Muscle of back (tissue), 11 donors: Measurements from ENCODE around the gene WNT7B. TPM values are rescaled to one million over a fixed set of nuclear protein-coding genes. Genes with fewer than 3 reads are reported as not detected.

Experiments used
- DNase-seq, 3 donors: peaks; one replicate each; pipeline versions ENCODE4 v3.0.0 to v3.0.0-alpha.2; 2013
- polyA plus RNA-seq, 10 donors: library from polyadenylated mRNA; unstranded; fragments of 120-200 nt; gene quantifications; one replicate each; pipeline ENCODE4 v1.2.1, GENCODE V29; 2013; ENCODE audit not compliant: insufficient read length in 10 of 10

Gene WNT7B
- polyA plus RNA-seq, 10 donors, result 0.07 to 4.9 (median 0.08) TPM

- DNase-seq, result no peak
Measured at GRCh38 chr22:45930324-45930723, 46.6 kb downstream of the WNT7B start.

GRCh38 chr22:45929649-45930048 is 47.3 kb downstream of the WNT7B start:
- DNase-seq, result no peak

GRCh38 chr22:45928726-45929368 is 48.1 kb downstream of the WNT7B start:
- DNase-seq, result no peak

GRCh38 chr22:45927059-45927458 is 49.9 kb downstream of the WNT7B start:
- DNase-seq, result no peak

- DNase-seq, result no peak
Measured at GRCh38 chr22:45926433-45926832, 50.5 kb downstream of the WNT7B start.

- DNase-seq, result no peak
Measured at GRCh38 chr22:45925811-45926351, 51.1 kb downstream of the WNT7B start.

GRCh38 chr22:45923835-45924234 is 53.1 kb downstream of the WNT7B start:
- no peak for DNase-seq

GRCh38 chr22:45923212-45923611 is 53.8 kb downstream of the WNT7B start:
- DNase-seq, result no peak

- DNase-seq, result no peak
Measured at GRCh38 chr22:45922661-45923060, 54.3 kb downstream of the WNT7B start.

- DNase-seq, result no peak
Measured at GRCh38 chr22:45922256-45922655, 54.7 kb downstream of the WNT7B start.

- DNase-seq, result no peak
Measured at GRCh38 chr22:45919504-45920286, 57.3 kb downstream of the WNT7B start.

- no peak for DNase-seq
Measured at GRCh38 chr22:45918459-45919370, 58.2 kb downstream of the WNT7B start.

- no peak for DNase-seq
Measured at GRCh38 chr22:45917700-45918458, 59.1 kb downstream of the WNT7B start.

- DNase-seq, result no peak
Measured at GRCh38 chr22:45917146-45917545, 59.8 kb downstream of the WNT7B start.

GRCh38 chr22:45916515-45916914 is 60.4 kb downstream of the WNT7B start:
- no peak for DNase-seq

GRCh38 chr22:45915841-45916240 is 61.1 kb downstream of the WNT7B start:
- no peak for DNase-seq

GRCh38 chr22:45915151-45915550 is 61.8 kb downstream of the WNT7B start:
- DNase-seq, result no peak

GRCh38 chr22:45914309-45914708 is 62.7 kb downstream of the WNT7B start:
- no peak for DNase-seq

GRCh38 chr22:45912910-45913309 is 64.1 kb downstream of the WNT7B start:
- DNase-seq, result no peak

GRCh38 chr22:45911601-45912271 is 65.2 kb downstream of the WNT7B start:
- DNase-seq, result no peak
